AG04449 (cell line): ENCODE data around the gene MRPS23.

Experiments used
- CTCF ChIA-PET: fragments of 350-600 bp; formaldehyde crosslinking; extraction: SDS; loops from one replicate; lab custom pipeline; 2021; ENCODE audit warnings: antibody characterized with exemption; lab: Yijun Ruan, JAX
- POLR2A ChIA-PET: fragments of 400-600, 350-600 bp; formaldehyde crosslinking; extraction: SDS; loops from one replicate; lab custom pipeline; 2020; ENCODE audit warnings: antibody characterized with exemption, inconsistent platforms; lab: Yijun Ruan, JAX
- DNase-seq: peaks from one replicate; pipeline ENCODE4 v3.0.0-alpha.2; 2010; ENCODE audit warnings: low read depth, low spot score
- H3K4me3 ChIP-seq: 2 replicates; pipeline ENCODE4 v1.5.1; 2011; ENCODE audit warnings: low read depth, mild to moderate bottlenecking, control low read depth, low read length
- CTCF ChIP-seq: IDR thresholded peaks from one replicate; pipeline ENCODE4 v1.5.1; 2011; ENCODE audit warnings: mild to moderate bottlenecking, moderate library complexity, low read length, control low read depth, inconsistent platforms; ENCODE audit not compliant: insufficient read depth; ENCODE audit errors: missing control alignments

Gene MRPS23

GRCh38 chr17:57864273-57864672, 14.4 kb upstream of the MRPS23 start:
- POLR2A ChIA-PET: no interaction called here
- no peak for DNase-seq
- CTCF ChIA-PET: interaction anchor here (10.9 to 36.7 kb wide), 2 partner anchors 13 to 134 kb away, joined by 116 to 1361 read pairs; partner anchors contain the start of genes SRSF1 and VEZF1
- no peak for TF ChIP-seq CTCF
- H3K4me3 ChIP-seq: no peak overlapping the region

- POLR2A ChIA-PET: interaction anchor here (0.7 to 0.9 kb wide), 2 partner anchors 86 to 121 kb away, joined by 4 read pairs; no protein-coding TSS in a partner anchor
- no peak for DNase-seq
- no peak overlapping the region for H3K4me3 ChIP-seq
- CTCF ChIA-PET: interaction anchor here (0.6 to 36.7 kb wide), 8 partner anchors 6 to 135 kb away, joined by 3 to 1361 read pairs (median 3); partner anchors contain the start of genes CUEDC1, SRSF1 and VEZF1
- no peak for TF ChIP-seq CTCF
These were observed 13.1 kb upstream of the MRPS23 start for GRCh38 chr17:57862694-57863667.

- peak overlapping the region; percentile 32 for H3K4me3 ChIP-seq
- TF ChIP-seq CTCF: no peak
- CTCF ChIA-PET: interaction anchor here (0.6 to 36.7 kb wide), 12 partner anchors 7 to 252 kb away, joined by 3 to 1361 read pairs (median 24); partner anchors contain the start of genes MRPS23, SRSF1 and VEZF1
- POLR2A ChIA-PET: interaction anchor here (1.1 to 3.2 kb wide), 2 partner anchors 12 to 13 kb away, joined by 7 to 14 read pairs; partner anchors contain the start of gene MRPS23
- no peak for DNase-seq
These were observed 12.2 kb upstream of the MRPS23 start for GRCh38 chr17:57861790-57862693.

GRCh38 chr17:57861000-57861789, 11.4 kb upstream of the MRPS23 start:
- peak overlapping the region; percentile 12 for H3K4me3 ChIP-seq
- CTCF ChIA-PET: interaction anchor here (1.3 to 36.7 kb wide), 11 partner anchors 8 to 252 kb away, joined by 3 to 1361 read pairs (median 32); partner anchors contain the start of genes CUEDC1, MRPS23, SRSF1 and VEZF1
- POLR2A ChIA-PET: interaction anchor here (0.8 to 3.2 kb wide), 9 partner anchors 10 to 132 kb away, joined by 3 to 14 read pairs (median 4); partner anchors contain the start of genes MRPS23 and VEZF1
- DNase-seq: no peak
- TF ChIP-seq CTCF: no peak

- ChIA-PET CTCF (interaction anchor here (1.2 to 36.7 kb wide), 12 partner anchors 8 to 253 kb away, joined by 3 to 1361 read pairs (median 28); partner anchors contain the start of genes CUEDC1, MRPS23, SRSF1 and VEZF1), POLR2A (interaction anchor here (0.8 to 3.2 kb wide), 12 partner anchors 10 to 141 kb away, joined by 3 to 14 read pairs (median 4); partner anchors contain the start of genes MRPS23 and VEZF1)
- DNase-seq: no peak
- no peak overlapping the region for H3K4me3 ChIP-seq
- no peak for TF ChIP-seq CTCF
These were observed 10.7 kb upstream of the MRPS23 start for GRCh38 chr17:57860414-57860999.
